H7 (cell line): ENCODE measurements around the gene GIMAP8. TPM values are rescaled to one million over a fixed set of nuclear protein-coding genes. Genes with fewer than 3 reads are reported as not detected.
A peak's percentile ranks its signal among the peaks of the same experiment; 100 is the strongest.

Experiments used
- DNase-seq: peaks from one replicate; pipeline ENCODE4 v3.0.0; 2012
- H3K27me3 ChIP-seq: 2 replicates; pipeline ENCODE4 v1.6.0; 2011; ENCODE audit warnings: mild to moderate bottlenecking, low read length; ENCODE audit not compliant: control insufficient read depth, insufficient read depth
- H3K36me3 ChIP-seq: replicated peaks from 2 replicates; pipeline ENCODE4 v1.5.1; 2011; ENCODE audit warnings: low read length; ENCODE audit not compliant: control insufficient read depth, insufficient read depth
- H3K4me3 ChIP-seq: 2 replicates; pipeline ENCODE4 v1.5.1; 2011; ENCODE audit warnings: low read depth, mild to moderate bottlenecking, control low read depth, low read length, moderate library complexity; ENCODE audit not compliant: insufficient read depth
- total RNA-seq: library from RNA; depleted of rRNA; stranded (reverse); fragments of >200 nt; shearing (Covaris generic); gene quantifications from 2 replicates; pipeline ENCODE4 v1.2.3, GENCODE V29; 2014; rRNA removed

The GIMAP8 gene
- total RNA-seq: not detected in 2 replicates

GRCh38 chr7:150450491-150451001 is at the start of gene GIMAP8:
TSS of gene GIMAP8 (plus strand) at chr7:150450630. CDS start at chr7:150466699, 16,069 bp downstream.
- peaks cover 4% of the 10 kb centered on the region for H3K27me3 ChIP-seq
- DNase-seq: peak; percentile 46
- no peak within 1 kb of the TSS for H3K4me3 ChIP-seq
- no peaks in the 10 kb centered on the region for H3K36me3 ChIP-seq

- Histone ChIP-seq H3K27me3 (no peaks in the 10 kb centered on the region), H3K4me3 (no peak overlapping the region), H3K36me3 (no peaks in the 10 kb centered on the region; the same call in 1 of the 2 replicates)
- peak; percentile 41 for DNase-seq
Measured at GRCh38 chr7:150400788-150401423, 49.5 kb upstream of the GIMAP8 start.

DNA sequence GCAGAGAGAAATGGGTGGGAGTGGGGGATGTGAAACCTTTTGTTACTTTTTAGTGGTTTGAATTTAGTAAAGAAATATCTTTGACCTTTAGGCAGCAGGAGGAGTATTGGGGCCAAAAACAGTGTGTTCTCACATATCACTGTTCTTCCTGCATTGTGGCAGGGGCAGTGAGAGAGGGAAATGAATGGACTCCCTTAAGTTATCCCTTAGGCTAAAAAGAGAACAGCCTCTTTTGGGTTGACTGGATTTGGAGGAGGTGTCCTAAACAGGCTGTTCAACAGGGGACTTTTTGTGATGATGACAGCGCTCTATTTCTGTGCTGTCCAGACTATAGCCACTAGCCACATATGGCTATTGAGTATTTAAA is 49.0 kb upstream of the GIMAP8 start:
- Histone ChIP-seq H3K4me3 (no peak overlapping the region), H3K36me3 (no peaks in the 10 kb centered on the region; the same call in 1 of the 2 replicates)
- DNase-seq: peak; percentile 36

GRCh38 chr7:150401861-150402631 is 48.4 kb upstream of the GIMAP8 start:
- Histone ChIP-seq H3K4me3 (no peak overlapping the region), H3K36me3 (no peaks in the 10 kb centered on the region; the same call in 1 of the 2 replicates), H3K27me3 (no peaks in the 10 kb centered on the region)
- peak; percentile 83 for DNase-seq

More for the DNA sequence above, 49.0 kb upstream of the GIMAP8 start:
- no peaks in the 10 kb centered on the region for H3K27me3 ChIP-seq

DNA sequence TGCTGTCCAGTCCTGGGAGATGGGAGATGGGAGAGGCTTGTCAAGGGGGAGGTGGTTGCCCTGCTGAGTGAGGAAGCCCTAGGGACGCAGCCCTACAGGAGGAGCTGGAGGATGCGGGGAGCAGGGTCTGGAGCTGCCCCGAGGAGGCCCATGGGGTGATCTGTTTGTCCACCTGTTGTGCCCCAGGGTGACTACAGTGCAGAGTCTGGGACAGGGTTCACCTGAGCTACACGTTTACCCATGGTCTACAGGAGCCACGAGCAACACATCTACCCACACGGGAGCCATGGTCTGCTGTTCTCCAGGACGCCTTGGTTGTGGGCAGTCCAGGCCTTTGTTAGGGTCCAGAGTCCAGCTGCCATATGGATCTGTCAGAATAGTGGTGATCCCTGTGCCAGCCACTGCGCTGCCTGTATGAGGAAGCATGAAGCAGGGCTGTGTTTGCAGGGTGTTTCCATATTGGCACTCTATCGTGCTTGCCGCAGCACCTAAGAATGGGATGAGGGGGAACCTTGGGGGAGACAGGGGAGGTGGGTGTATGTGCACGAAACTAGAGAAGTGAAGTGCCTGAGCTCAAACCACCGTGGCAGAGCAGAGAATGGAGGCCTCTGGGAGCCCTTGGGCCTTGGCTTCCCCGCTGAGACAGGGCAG is 47.6 kb upstream of the GIMAP8 start:
- Histone ChIP-seq H3K27me3 (no peaks in the 10 kb centered on the region), H3K36me3 (no peaks in the 10 kb centered on the region; the same call in 1 of the 2 replicates), H3K4me3 (no peak overlapping the region)
- DNase-seq: no peak

DNA sequence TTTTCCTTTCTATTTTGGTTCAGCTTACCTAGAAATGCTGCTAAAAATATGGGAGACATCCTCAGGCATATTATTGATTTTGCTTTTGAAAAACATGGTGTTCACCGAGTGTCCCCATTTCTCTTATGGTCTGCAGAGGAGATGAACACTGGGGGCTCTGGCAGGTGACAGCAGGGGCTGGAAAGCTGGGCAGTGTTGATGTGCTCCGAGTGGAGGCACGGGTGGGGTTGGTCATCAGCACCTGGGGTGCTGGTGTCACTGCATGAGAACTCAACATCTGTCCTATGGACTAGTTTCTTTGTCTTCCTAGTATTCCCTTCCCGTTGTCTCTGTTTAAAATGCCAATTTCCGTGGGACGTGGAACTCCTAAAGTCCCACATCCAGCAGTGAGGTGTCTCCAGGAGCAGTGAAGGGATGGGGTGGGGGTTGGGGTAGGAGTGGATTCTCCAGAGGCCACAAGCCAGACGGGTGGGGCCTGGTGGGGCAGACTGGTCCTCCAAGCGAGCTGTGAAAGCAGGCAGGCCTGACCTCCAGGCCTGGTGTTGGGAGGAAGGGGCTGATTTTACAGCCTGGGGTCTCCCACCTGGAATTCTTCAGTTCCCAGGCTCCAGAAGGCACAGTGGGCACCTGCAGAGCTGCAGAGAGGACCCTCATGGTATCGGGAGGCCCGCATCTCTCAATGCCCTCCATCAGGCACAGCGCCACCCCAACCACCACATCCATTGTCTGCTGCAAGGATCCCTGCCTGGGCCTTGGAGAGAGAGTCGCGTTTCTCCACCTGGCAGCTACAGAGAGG is 46.9 kb upstream of the GIMAP8 start:
- no peak for DNase-seq
- no peak overlapping the region for H3K4me3 ChIP-seq
- H3K27me3 ChIP-seq: no peaks in the 10 kb centered on the region
- H3K36me3 ChIP-seq: peaks cover 1% of the 10 kb centered on the region

GRCh38 chr7:150404172-150404804 is 46.1 kb upstream of the GIMAP8 start:
- no peaks in the 10 kb centered on the region for H3K27me3 ChIP-seq
- peaks cover 1% of the 10 kb centered on the region; the same call in 1 of the 2 replicates for H3K36me3 ChIP-seq
- no peak for DNase-seq
- H3K4me3 ChIP-seq: peak overlapping the region; percentile 66

- peak; percentile 96 for DNase-seq
- no peaks in the 10 kb centered on the region for H3K27me3 ChIP-seq
- peaks cover 1% of the 10 kb centered on the region for H3K36me3 ChIP-seq
- peak overlapping the region; percentile 66 for H3K4me3 ChIP-seq
Measured at GRCh38 chr7:150404805-150405583, 45.4 kb upstream of the GIMAP8 start.

- Histone ChIP-seq H3K27me3 (no peaks in the 10 kb centered on the region), H3K4me3 (peak overlapping the region; percentile 66), H3K36me3 (peaks cover 7% of the 10 kb centered on the region)
- DNase-seq: peak; percentile 86
Measured at GRCh38 chr7:150405584-150406311, 44.7 kb upstream of the GIMAP8 start.

- Histone ChIP-seq H3K4me3 (peak overlapping the region; percentile 66), H3K27me3 (no peaks in the 10 kb centered on the region), H3K36me3 (peaks cover 7% of the 10 kb centered on the region)
- DNase-seq: peak; percentile 73
Measured at GRCh38 chr7:150406312-150406566, 44.2 kb upstream of the GIMAP8 start.

GRCh38 chr7:150406567-150407421 is 43.6 kb upstream of the GIMAP8 start:
- Histone ChIP-seq H3K4me3 (peak overlapping the region; percentile 66), H3K36me3 (peaks cover 7% of the 10 kb centered on the region), H3K27me3 (no peaks in the 10 kb centered on the region)
- peak; percentile 40 for DNase-seq
